Measurements from ENCODE around the gene TTC7B.
A peak's percentile ranks its signal among the peaks of the same experiment; 100 is the strongest.

The TTC7B gene

GRCh38 chr14:90510159-90510558 lies 306.1 kb downstream of the TTC7B start:
- H3K27me3 ChIP-seq (ENCODE audit: insufficient read depth, poor library complexity, severe bottlenecking): peaks cover 6% of the 10 kb centered on the region
- TF ChIP-seq CTCF (IDR thresholded peaks at IDR 0.05; ENCODE audit: insufficient read depth, low read length): no peak
- TF ChIP-seq GABPA (IDR thresholded peaks at IDR 0.05; ENCODE audit: low read depth): no peak
- TF ChIP-seq POLR2AphosphoS5 (IDR thresholded peaks at IDR 0.05; ENCODE audit: low read depth): no peak
- TF ChIP-seq SPI1 (IDR thresholded peaks at IDR 0.05; ENCODE audit: borderline replicate concordance, low read depth): no peak
- no peak for TF ChIP-seq REST (IDR thresholded peaks at IDR 0.05; ENCODE audit: insufficient replicate concordance, low read depth)
- no peak overlapping the region for H3K4me3 ChIP-seq (replicated peaks; ENCODE audit: insufficient read depth, low read length)
- no peak for DNase-seq (ENCODE audit: low read depth in 1 of 2, low spot score in 1 of 2)
- H3K27ac ChIP-seq (replicated peaks): no peak overlapping the region

- no peak overlapping the region for H3K4me3 ChIP-seq (replicated peaks; ENCODE audit: insufficient read depth, low read length)
- DNase-seq (ENCODE audit: low read depth in 1 of 2, low spot score in 1 of 2): no peak
- peaks cover 6% of the 10 kb centered on the region for H3K27me3 ChIP-seq (ENCODE audit: insufficient read depth, poor library complexity, severe bottlenecking)
- TF ChIP-seq REST (IDR thresholded peaks at IDR 0.05; ENCODE audit: insufficient replicate concordance, low read depth): no peak
- TF ChIP-seq SPI1 (IDR thresholded peaks at IDR 0.05; ENCODE audit: borderline replicate concordance, low read depth): no peak
- no peak for TF ChIP-seq GABPA (IDR thresholded peaks at IDR 0.05; ENCODE audit: low read depth)
- TF ChIP-seq CTCF (IDR thresholded peaks at IDR 0.05; ENCODE audit: insufficient read depth, low read length): no peak
- no peak for TF ChIP-seq POLR2AphosphoS5 (IDR thresholded peaks at IDR 0.05; ENCODE audit: low read depth)
- H3K27ac ChIP-seq (replicated peaks): no peak overlapping the region
Observed at GRCh38 chr14:90509403-90509802, 306.8 kb downstream of the TTC7B start.

GRCh38 chr14:90508536-90509254 lies 307.5 kb downstream of the TTC7B start:
- Histone ChIP-seq H3K27ac (replicated peaks) (no peak overlapping the region), H3K4me3 (replicated peaks; ENCODE audit: insufficient read depth, low read length) (no peak overlapping the region), H3K27me3 (ENCODE audit: insufficient read depth, poor library complexity, severe bottlenecking) (peaks cover 6% of the 10 kb centered on the region)
- DNase-seq (ENCODE audit: low read depth in 1 of 2, low spot score in 1 of 2): peak in 1 of 2 experiments; percentile 14
- peak; percentile 55; the same call in 1 of the 2 replicates for TF ChIP-seq SPI1 (IDR thresholded peaks at IDR 0.05; ENCODE audit: borderline replicate concordance, low read depth)
- TF ChIP-seq REST (IDR thresholded peaks at IDR 0.05; ENCODE audit: insufficient replicate concordance, low read depth): no peak
- TF ChIP-seq POLR2AphosphoS5 (IDR thresholded peaks at IDR 0.05; ENCODE audit: low read depth): peak; percentile 47; the same call in 1 of the 2 replicates

Measured in HL-60 (cell line).